GM12878 (cell line): Measurements from ENCODE around the gene ABI2. TPM values are rescaled to one million over a fixed set of nuclear protein-coding genes. Genes with fewer than 3 reads are reported as not detected.
A peak's percentile ranks its signal among the peaks of the same experiment; 100 is the strongest.

ENCODE experiments used
- ATAC-seq: fragments of 200-7000 bp; cut with Tn5 transposase; 3 replicates; pipeline ENCODE4 v1.9.1; 2020; ENCODE audit warnings: mild to moderate bottlenecking, moderate library complexity
- BruUV-seq: library from RNA; stranded (reverse); fragments of 400-500 nt; replicated peaks from 2 replicates; lab custom pipeline; 2021; lab: Mats Ljungman, UMichigan
- CTCF ChIA-PET: fragments of 300-600 bp; sonication (Branson Sonifier 250); formaldehyde crosslinking; extraction: SDS; loops from one replicate; lab custom pipeline; 2021; ENCODE audit warnings: inconsistent platforms; lab: Yijun Ruan, JAX
- POLR2A ChIA-PET: fragments of 350-600 bp; formaldehyde crosslinking; extraction: SDS; loops from one replicate; lab custom pipeline; 2021; ENCODE audit warnings: inconsistent platforms; lab: Charles Lee
- RAD21 ChIA-PET: fragments of 300-600 bp; sonication (Branson Sonifier 250); formaldehyde crosslinking; loops from one replicate; lab custom pipeline; 2023; ENCODE audit warnings: antibody characterized with exemption; ENCODE audit not compliant: unreplicated experiment; lab: Charles Lee
- SMC1A ChIA-PET: fragments of 300-600 bp; sonication (Branson Sonifier 250); formaldehyde crosslinking; loops from one replicate; lab custom pipeline; 2023; ENCODE audit not compliant: unreplicated experiment, uncharacterized antibody; lab: Charles Lee
- DNase-seq: peaks from one replicate; pipeline ENCODE4 v3.0.0-alpha.2; 2011; ENCODE audit warnings: low read depth, low spot score
- FAIRE-seq: peaks from 3 replicates; lab custom pipeline; 2011; peaks lifted over from hg19 to GRCh38; lab: Jason Lieb, UNC
- H2AFZ ChIP-seq: 2 replicates; pipeline ENCODE4 v1.6.0; 2011; ENCODE audit warnings: low read depth, low read length, control low read depth; ENCODE audit not compliant: control insufficient read depth
- H3K27ac ChIP-seq: 2 replicates; pipeline ENCODE4 v1.5.1; 2011; ENCODE audit warnings: control low read depth; ENCODE audit not compliant: control insufficient read depth, insufficient read depth
- H3K27me3 ChIP-seq, 2 experiments: replicated peaks in 1 of 2; 2 replicates each; pipeline versions ENCODE4 v1.6.0 to v1.6.1; 2011; ENCODE audit warnings: low read length in 1 of 2; ENCODE audit not compliant: control insufficient read depth in 2 of 2, insufficient read depth in 2 of 2
- H3K36me3 ChIP-seq, 2 experiments: 2 replicates each; pipeline ENCODE4 v1.5.1; 2011; ENCODE audit warnings: low read length in 1 of 2; ENCODE audit not compliant: control insufficient read depth in 2 of 2, insufficient read depth in 2 of 2
- H3K4me1 ChIP-seq: 2 replicates; pipeline ENCODE4 v1.6.1; 2011; ENCODE audit warnings: mild to moderate bottlenecking, low read length, moderate library complexity, mixed read lengths; ENCODE audit not compliant: control insufficient read depth, insufficient read depth
- H3K4me2 ChIP-seq: 2 replicates; pipeline ENCODE4 v1.6.0; 2011; ENCODE audit warnings: control low read depth; ENCODE audit not compliant: control insufficient read depth, insufficient read depth
- H3K4me3 ChIP-seq: fragments of 200-600 bp; sonication (generic); 2 replicates; pipeline ENCODE4 v1.5.1; 2016
- H3K79me2 ChIP-seq: 2 replicates; pipeline ENCODE4 v1.6.0; 2011; ENCODE audit warnings: low read length; ENCODE audit not compliant: control insufficient read depth, insufficient read depth
- H3K9ac ChIP-seq: 2 replicates; pipeline ENCODE4 v1.8.0; 2011; ENCODE audit warnings: low read length, control low read depth, mixed read lengths; ENCODE audit not compliant: control insufficient read depth, insufficient read depth
- H3K9me3 ChIP-seq: replicated peaks from 3 replicates; pipeline ENCODE4 v1.5.1; 2011; ENCODE audit warnings: mild to moderate bottlenecking, low read length; ENCODE audit not compliant: control insufficient read depth, insufficient read depth
- H4K20me1 ChIP-seq: 2 replicates; pipeline ENCODE4 v1.6.0; 2011; ENCODE audit not compliant: control insufficient read depth, insufficient read depth
- E2F8 ChIP-seq: fragments of 450-650 bp; IDR thresholded peaks from 2 replicates; pipeline ENCODE4 v1.6.1; 2018; ENCODE audit warnings: mild to moderate bottlenecking, low read depth, moderate library complexity; ENCODE audit not compliant: partially characterized antibody
- ETV6 ChIP-seq, 2 experiments: fragments of 450-650 bp in 1 of 2; IDR thresholded peaks in 1 of 2; conservative IDR thresholded peaks in 1 of 2; 2 replicates each; pipeline ENCODE4 v1.6.1; 2014; ENCODE audit warnings: antibody characterized with exemption in 1 of 2, borderline replicate concordance in 1 of 2, low read depth in 1 of 2, mild to moderate bottlenecking in 1 of 2, moderate library complexity in 1 of 2
- FOS ChIP-seq: IDR thresholded peaks from 3 replicates; pipeline ENCODE4 v1.6.1; 2011; ENCODE audit warnings: borderline replicate concordance; ENCODE audit not compliant: insufficient read length; ENCODE audit errors: extremely low read depth
- MAX ChIP-seq: IDR thresholded peaks from 2 replicates; pipeline ENCODE4 v1.6.1; 2012; ENCODE audit warnings: low read depth, low read length, improper control_type of control experiment
- NR2F1 ChIP-seq: fragments of 450-650 bp; conservative IDR thresholded peaks from 2 replicates; pipeline ENCODE4 v1.6.1; 2017; ENCODE audit warnings: mild to moderate bottlenecking
- USF2 ChIP-seq: IDR thresholded peaks from 2 replicates; pipeline ENCODE4 v1.6.1; 2011; ENCODE audit warnings: low read depth, low read length, improper control_type of control experiment, borderline replicate concordance
- WGBS: methylation state at CpG from one replicate; pipeline ENCODE4 v1.1.6; 2016; ENCODE audit warnings: low lambda C conversion rate; ENCODE audit not compliant: insufficient replicate concordance, insufficient coverage; ENCODE audit errors: missing lambda C conversion rate; 5-methylcytosine and 5-hydroxymethylcytosine counted together
- in situ Hi-C: fragments of 300-500 bp; cut with MboI; formaldehyde crosslinking; loops from 9 replicates; pipeline ENCODE4 v1.14.3; 2018; ENCODE audit warnings: mixed read lengths
- intact Hi-C: fragments of 100-400 bp; cut with micrococcal nuclease; formaldehyde crosslinking; loops from one replicate; pipeline ENCODE4 v1.14.2; 2022; ENCODE audit not compliant: unreplicated experiment
- polyA plus RNA-seq, 11 experiments: library from polyadenylated mRNA; depleted of rRNA in 4 of 11; unstranded in 6 of 11; stranded (reverse) in 5 of 11; fragments of >200 nt; fragmentation: Nextera tagmentation in 4 of 11; fragmentation: Illumina TruSeq in 1 of 11; extraction: Ambion mirVana in 4 of 11; extraction: Trizol in 1 of 11; gene quantifications; 1 replicate in 1 of 11; 2 replicates in 10 of 11; pipeline versions ENCODE4 v1.2.1 to v1.2.3, GENCODE V29; 2011 to 2016; ENCODE audit warnings: inconsistent platforms in 2 of 11, missing spikeins in 2 of 11, low read depth in 1 of 11
- total RNA-seq, 4 experiments: library from RNA; depleted of rRNA in 3 of 4; stranded (reverse); fragments of >200 nt in 3 of 4; fragmentation: Illumina TruSeq in 1 of 4; extraction: Trizol in 1 of 4; gene quantifications; 2 replicates each; pipeline versions ENCODE4 v1.2.1 to v1.2.3, GENCODE V29; 2013 to 2021
- TF ChIP-seq, protein P1 (sequence below), 3 experiments: IDR thresholded peaks in 2 of 3; conservative IDR thresholded peaks in 1 of 3; 2 replicates each; pipeline ENCODE4 v1.5.1; 2011; ENCODE audit warnings: low read depth in 3 of 3, low read length in 3 of 3, mild to moderate bottlenecking in 3 of 3, control low read depth in 2 of 3, moderate library complexity in 2 of 3, inconsistent platforms in 1 of 3, mixed read lengths in 1 of 3; ENCODE audit not compliant: control insufficient read depth in 2 of 3, insufficient read depth in 1 of 3; ENCODE audit errors: extremely low read depth in 1 of 3

Gene ABI2
- total and polyA plus RNA-seq, 10 of the 15 experiments (the other 5 are each of a cell fraction or from before 2014, with no cell fraction given) = 8.9 to 44.5 (median 30.3) TPM

GRCh38 chr2:203451689-203452088 is 123.5 kb downstream of the ABI2 start:
- no peak overlapping the region for H3K4me3 ChIP-seq
- SMC1A ChIA-PET = no interaction called here
- no peak for ATAC-seq
- H3K4me2 ChIP-seq = no peak overlapping the region
- no peaks in the 10 kb centered on the region for H4K20me1 ChIP-seq
- CTCF ChIA-PET = interaction anchor here (0.9 to 7.2 kb wide), 2 partner anchors 49 to 226 kb away, joined by 3 to 69 read pairs; no protein-coding TSS in a partner anchor
- RAD21 ChIA-PET = interaction anchor here (0.6 to 1.1 kb wide), 2 partner anchors 11 to 268 kb away, joined by 3 to 4 read pairs; no protein-coding TSS in a partner anchor
- H3K79me2 ChIP-seq = no peaks in the 10 kb centered on the region
- no peaks in the 10 kb centered on the region for H3K9me3 ChIP-seq
- FAIRE-seq = no peak
- intact Hi-C loops = loop anchor here (5.0 kb wide), 1 partner anchor 619 kb away; no protein-coding TSS in a partner anchor
- no peak overlapping the region for H3K9ac ChIP-seq
- no TSS peak for BruUV-seq
- WGBS = 94% methylated on average over 1 of the region's 1 CpG
- no peak for DNase-seq
- no peaks in the 10 kb centered on the region for H3K27me3 ChIP-seq
- H3K27ac ChIP-seq = no peak overlapping the region
- H3K4me1 ChIP-seq = no peaks in the 10 kb centered on the region
- POLR2A ChIA-PET = no interaction called here
- in situ Hi-C loops = no loop called here
- TF ChIP-seq ETV6 (conservative IDR thresholded peaks at IDR 0.05 in 1 of 2, IDR thresholded peaks at IDR 0.05 in 1 of 2; ENCODE audit: borderline replicate concordance in 1 of 2, low read depth in 1 of 2) (no peak), MAX (no peak)
- no peaks in the 10 kb centered on the region for H3K36me3 ChIP-seq
- no peak overlapping the region for H2AFZ ChIP-seq

DNA sequence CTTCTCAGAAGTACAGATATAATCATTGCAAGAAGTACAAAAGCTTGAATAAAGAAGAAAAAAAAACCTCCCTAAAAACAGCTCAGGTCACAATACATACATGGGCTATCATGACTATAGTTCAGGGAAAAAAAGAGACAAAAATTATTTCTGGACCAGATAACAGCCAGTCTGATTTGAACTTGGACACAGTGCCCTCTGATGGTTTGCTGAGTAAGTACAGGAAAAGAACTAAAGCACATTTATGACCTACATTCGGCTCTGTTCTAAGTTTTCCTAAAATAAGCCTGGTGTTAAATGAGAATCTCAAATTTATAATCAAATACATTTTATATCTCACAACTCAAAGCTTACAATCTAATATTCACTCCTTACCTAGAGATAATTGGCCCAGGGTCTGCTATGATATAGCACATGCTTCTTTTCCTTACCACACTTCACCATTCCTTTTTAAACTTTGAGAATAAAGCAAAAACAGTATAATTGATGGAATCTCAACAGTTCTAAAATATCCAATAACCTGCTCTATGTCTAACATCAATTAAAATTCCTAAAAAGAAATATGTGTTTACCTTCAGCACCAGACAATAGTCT is 125.8 kb downstream of the ABI2 start:
- H3K27me3 ChIP-seq = no peaks in the 10 kb centered on the region
- intact Hi-C loops = loop anchor here (1.0 to 5.0 kb wide), 3 partner anchors 229 to 879 kb away; no protein-coding TSS in a partner anchor
- H3K9me3 ChIP-seq = no peaks in the 10 kb centered on the region
- H3K4me1 ChIP-seq = no peaks in the 10 kb centered on the region
- no peaks in the 10 kb centered on the region for H3K79me2 ChIP-seq
- no peaks in the 10 kb centered on the region for H3K36me3 ChIP-seq
- ChIA-PET CTCF (interaction anchor here (0.6 to 7.2 kb wide), 23 partner anchors 9 to 894 kb away, joined by 3 to 69 read pairs (median 3); partner anchors contain the start of gene CYP20A1), SMC1A (interaction anchor here (0.9 to 2.5 kb wide), 11 partner anchors 9 to 879 kb away, joined by 3 to 20 read pairs (median 3); no protein-coding TSS in a partner anchor), POLR2A (no interaction called here), RAD21 (interaction anchor here (0.7 to 1.6 kb wide), 5 partner anchors 20 to 879 kb away, joined by 3 to 6 read pairs (median 3); no protein-coding TSS in a partner anchor)
- H3K4me2 ChIP-seq = no peak overlapping the region
- no peak overlapping the region for H3K9ac ChIP-seq
- DNase-seq (peak; percentile 4), FAIRE-seq (peak; percentile 80), ATAC-seq (peak; percentile 86)
- no peak overlapping the region for H2AFZ ChIP-seq
- no peak overlapping the region for H3K27ac ChIP-seq
- in situ Hi-C loops = no loop called here
- no peaks in the 10 kb centered on the region for H4K20me1 ChIP-seq
- BruUV-seq = no TSS peak
- 12% methylated on average over 1 of the region's 1 CpG for WGBS
- H3K4me3 ChIP-seq = no peak overlapping the region
- no peak for TF ChIP-seq NR2F1
- TF ChIP-seq USF2 = no peak
- TF ChIP-seq, protein P1, sequence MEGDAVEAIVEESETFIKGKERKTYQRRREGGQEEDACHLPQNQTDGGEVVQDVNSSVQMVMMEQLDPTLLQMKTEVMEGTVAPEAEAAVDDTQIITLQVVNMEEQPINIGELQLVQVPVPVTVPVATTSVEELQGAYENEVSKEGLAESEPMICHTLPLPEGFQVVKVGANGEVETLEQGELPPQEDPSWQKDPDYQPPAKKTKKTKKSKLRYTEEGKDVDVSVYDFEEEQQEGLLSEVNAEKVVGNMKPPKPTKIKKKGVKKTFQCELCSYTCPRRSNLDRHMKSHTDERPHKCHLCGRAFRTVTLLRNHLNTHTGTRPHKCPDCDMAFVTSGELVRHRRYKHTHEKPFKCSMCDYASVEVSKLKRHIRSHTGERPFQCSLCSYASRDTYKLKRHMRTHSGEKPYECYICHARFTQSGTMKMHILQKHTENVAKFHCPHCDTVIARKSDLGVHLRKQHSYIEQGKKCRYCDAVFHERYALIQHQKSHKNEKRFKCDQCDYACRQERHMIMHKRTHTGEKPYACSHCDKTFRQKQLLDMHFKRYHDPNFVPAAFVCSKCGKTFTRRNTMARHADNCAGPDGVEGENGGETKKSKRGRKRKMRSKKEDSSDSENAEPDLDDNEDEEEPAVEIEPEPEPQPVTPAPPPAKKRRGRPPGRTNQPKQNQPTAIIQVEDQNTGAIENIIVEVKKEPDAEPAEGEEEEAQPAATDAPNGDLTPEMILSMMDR (IDR thresholded peaks at IDR 0.05 in 2 of 3, conservative IDR thresholded peaks at IDR 0.05 in 1 of 3; ENCODE audit: control insufficient read depth in 2 of 3, extremely low read depth in 1 of 3, insufficient read depth in 1 of 3, low read depth in 3 of 3, low read length in 3 of 3) = peak; percentile 67 to 80 (median 73); a peak in 5 of 6 replicates
- no peak for TF ChIP-seq E2F8
- no peak for TF ChIP-seq FOS
